ENCODE measurements around the gene BORCS5. TPM values are rescaled to one million over a fixed set of nuclear protein-coding genes. Genes with fewer than 3 reads are reported as not detected.
A peak's percentile ranks its signal among the peaks of the same experiment; 100 is the strongest.

Gene BORCS5
- total RNA-seq, 2 donors from 2014 or later = 5.6 to 18.4 TPM

DNA sequence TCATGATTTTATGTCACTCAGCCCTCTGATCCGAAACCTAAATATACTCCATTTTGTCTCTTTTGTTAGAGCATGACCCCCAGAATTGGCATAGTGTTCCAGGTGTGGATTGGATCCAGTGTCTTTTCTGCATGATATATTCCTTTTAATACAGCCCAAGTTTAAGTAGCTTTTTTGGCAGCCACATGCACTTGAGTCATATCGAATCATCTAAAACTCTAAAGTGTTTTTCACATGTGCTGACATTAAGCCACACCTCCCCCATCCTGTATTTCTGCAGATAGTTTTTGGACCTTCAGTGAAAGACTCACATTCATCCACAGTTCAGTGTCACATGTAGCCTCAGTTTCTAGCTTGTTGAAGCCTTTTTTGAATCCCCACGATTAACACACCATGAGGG, 30.6 kb downstream of the BORCS5 start:
- intact Hi-C loops (cut with DNase I) = no loop called here
- WGBS, 2 donors = 66 to 71% methylated on average over 3 of the region's 3 CpGs
- no peak overlapping the region for H3K27ac ChIP-seq
- no peaks in the 10 kb centered on the region for H3K27me3 ChIP-seq
- DNase-seq = no peak
- TF ChIP-seq, protein P1, sequence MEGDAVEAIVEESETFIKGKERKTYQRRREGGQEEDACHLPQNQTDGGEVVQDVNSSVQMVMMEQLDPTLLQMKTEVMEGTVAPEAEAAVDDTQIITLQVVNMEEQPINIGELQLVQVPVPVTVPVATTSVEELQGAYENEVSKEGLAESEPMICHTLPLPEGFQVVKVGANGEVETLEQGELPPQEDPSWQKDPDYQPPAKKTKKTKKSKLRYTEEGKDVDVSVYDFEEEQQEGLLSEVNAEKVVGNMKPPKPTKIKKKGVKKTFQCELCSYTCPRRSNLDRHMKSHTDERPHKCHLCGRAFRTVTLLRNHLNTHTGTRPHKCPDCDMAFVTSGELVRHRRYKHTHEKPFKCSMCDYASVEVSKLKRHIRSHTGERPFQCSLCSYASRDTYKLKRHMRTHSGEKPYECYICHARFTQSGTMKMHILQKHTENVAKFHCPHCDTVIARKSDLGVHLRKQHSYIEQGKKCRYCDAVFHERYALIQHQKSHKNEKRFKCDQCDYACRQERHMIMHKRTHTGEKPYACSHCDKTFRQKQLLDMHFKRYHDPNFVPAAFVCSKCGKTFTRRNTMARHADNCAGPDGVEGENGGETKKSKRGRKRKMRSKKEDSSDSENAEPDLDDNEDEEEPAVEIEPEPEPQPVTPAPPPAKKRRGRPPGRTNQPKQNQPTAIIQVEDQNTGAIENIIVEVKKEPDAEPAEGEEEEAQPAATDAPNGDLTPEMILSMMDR (IDR thresholded peaks at IDR 0.05) = no peak
- TF ChIP-seq POLR2A (IDR thresholded peaks at IDR 0.05) = no peak
- no peaks in the 10 kb centered on the region for H3K36me3 ChIP-seq (replicated peaks in 1 of 2; ENCODE audit: insufficient read depth in 1 of 2, low read depth in 2 of 2)
- H3K9me3 ChIP-seq = no peaks in the 10 kb centered on the region
- peaks cover 8% of the 10 kb centered on the region for H3K4me1 ChIP-seq
- no peak for ATAC-seq
- no peak overlapping the region for H3K4me3 ChIP-seq

DNA sequence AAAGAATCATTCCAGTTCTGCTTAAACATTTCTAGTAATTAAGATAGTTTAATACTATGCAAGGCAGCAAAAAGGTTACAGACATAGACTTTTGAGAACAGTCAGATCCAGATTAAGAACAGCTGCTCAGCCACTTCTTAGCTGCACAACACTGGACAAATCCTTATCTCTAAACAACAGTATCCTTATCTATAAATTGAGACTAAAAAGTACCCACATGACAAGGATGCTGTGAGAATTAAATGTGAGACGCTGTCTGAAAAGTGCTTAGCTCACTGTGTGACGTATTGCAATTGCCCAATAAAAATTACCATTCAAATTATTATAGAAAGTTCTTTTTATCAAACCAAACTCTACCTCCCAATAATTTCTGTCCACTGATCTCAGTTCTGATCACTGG, 35.5 kb downstream of the BORCS5 start:
- ATAC-seq (no peak), DNase-seq (no peak)
- Histone ChIP-seq H3K27ac (no peak overlapping the region), H3K36me3 (replicated peaks in 1 of 2; ENCODE audit: insufficient read depth in 1 of 2, low read depth in 2 of 2) (no peaks in the 10 kb centered on the region), H3K4me3 (no peak overlapping the region), H3K4me1 (peaks cover 24% of the 10 kb centered on the region), H3K27me3 (no peaks in the 10 kb centered on the region), H3K9me3 (no peaks in the 10 kb centered on the region)
- WGBS, 2 donors = 62 to 76% methylated on average over 2 of the region's 2 CpGs
- TF ChIP-seq, protein P1 (IDR thresholded peaks at IDR 0.05) = no peak
- TF ChIP-seq POLR2A (IDR thresholded peaks at IDR 0.05) = no peak
- intact Hi-C loops (cut with DNase I) = no loop called here

DNA sequence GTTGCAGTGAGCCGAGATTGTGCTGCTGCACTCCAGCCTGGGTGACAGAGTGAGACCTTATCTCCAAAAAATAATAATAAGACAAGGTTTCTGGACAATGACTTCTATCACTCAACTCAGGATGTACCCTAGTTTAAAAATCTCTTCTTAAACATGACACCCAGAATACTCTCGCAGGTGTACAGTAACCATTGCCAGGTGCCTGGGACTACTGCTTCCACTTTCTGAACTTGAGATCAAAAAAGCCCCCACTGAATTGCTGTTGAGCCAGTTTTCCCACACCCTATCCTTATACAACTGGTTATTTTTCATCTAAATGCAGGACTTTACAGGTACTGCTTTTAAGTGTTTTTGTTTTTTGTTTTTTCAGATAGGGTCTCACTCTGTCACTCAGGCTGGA, 36.3 kb downstream of the BORCS5 start:
- intact Hi-C loops (cut with DNase I) = no loop called here

DNA sequence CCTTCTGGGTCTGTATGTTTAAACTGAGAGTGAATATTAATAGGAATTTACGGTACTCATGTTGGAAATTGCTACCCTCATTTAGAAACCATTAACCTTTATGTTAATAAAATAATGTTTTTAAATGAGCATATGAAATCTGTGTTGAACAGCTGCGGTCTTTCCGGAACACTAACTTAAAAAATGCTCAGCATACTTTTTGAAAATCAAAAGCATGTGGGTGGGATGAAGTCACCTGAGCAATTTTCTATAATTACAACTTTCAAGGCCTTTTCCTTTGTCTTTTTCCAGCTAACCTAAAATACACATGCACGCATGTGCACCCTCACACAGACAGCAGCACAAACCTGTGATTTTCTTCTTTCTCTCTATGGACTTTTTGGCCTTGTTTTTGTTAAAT, 39.8 kb downstream of the BORCS5 start:
- peak overlapping the region in 3 of 4 donors; percentile 76 to 86 (median 84) for H3K27ac ChIP-seq
- intact Hi-C loops (cut with DNase I) = no loop called here

More for the DNA sequence above, 36.3 kb downstream of the BORCS5 start:
- TF ChIP-seq, protein P1 (IDR thresholded peaks at IDR 0.05) = no peak
- no peak for TF ChIP-seq POLR2A (IDR thresholded peaks at IDR 0.05)
- Histone ChIP-seq H3K27me3 (no peaks in the 10 kb centered on the region), H3K36me3 (replicated peaks in 1 of 2; ENCODE audit: insufficient read depth in 1 of 2, low read depth in 2 of 2) (no peaks in the 10 kb centered on the region), H3K27ac (no peak overlapping the region), H3K9me3 (no peaks in the 10 kb centered on the region), H3K4me3 (no peak overlapping the region), H3K4me1 (peaks cover 31% of the 10 kb centered on the region)
- ATAC-seq (no peak), DNase-seq (no peak)
- 84 to 91% methylated on average over 2 of the region's 2 CpGs for WGBS, 2 donors

DNA sequence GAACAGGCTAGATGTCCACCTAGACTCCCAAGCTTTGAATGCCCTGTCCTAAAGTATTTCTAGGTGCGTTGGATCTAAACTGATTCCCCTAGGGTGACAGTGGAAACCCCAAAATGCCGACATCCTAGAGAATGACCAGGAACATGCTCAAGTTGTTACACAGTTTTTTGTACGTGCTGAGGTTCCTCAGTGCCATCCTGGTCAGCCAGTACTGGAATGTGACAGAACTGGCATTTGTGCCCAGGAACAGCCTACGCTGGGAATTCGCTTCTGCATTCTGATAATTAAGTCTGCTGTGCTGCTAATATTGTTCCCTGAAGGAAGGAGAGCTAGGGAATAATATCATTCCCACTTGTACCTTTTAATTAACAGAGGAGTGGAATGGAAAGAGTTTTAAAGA, 40.3 kb downstream of the BORCS5 start:
- ATAC-seq (no peak), DNase-seq (no peak)
- Histone ChIP-seq H3K27me3 (no peaks in the 10 kb centered on the region), H3K4me3 (no peak overlapping the region), H3K9me3 (no peaks in the 10 kb centered on the region), H3K27ac (peak overlapping the region; percentile 73 to 86 (median 80)), H3K4me1 (peaks cover 65% of the 10 kb centered on the region), H3K36me3 (replicated peaks in 1 of 2; ENCODE audit: insufficient read depth in 1 of 2, low read depth in 2 of 2) (no peaks in the 10 kb centered on the region)
- WGBS, 2 donors = 66 to 74% methylated on average over 5 of the region's 5 CpGs
- intact Hi-C loops (cut with DNase I) = no loop called here
- no peak for TF ChIP-seq POLR2A (IDR thresholded peaks at IDR 0.05)
- TF ChIP-seq, protein P1 (IDR thresholded peaks at IDR 0.05) = no peak

More for the DNA sequence above, 39.8 kb downstream of the BORCS5 start:
- WGBS, 2 donors = 56 to 66% methylated on average over 4 of the region's 4 CpGs
- H3K27me3 ChIP-seq = no peaks in the 10 kb centered on the region
- H3K36me3 ChIP-seq (replicated peaks in 1 of 2; ENCODE audit: insufficient read depth in 1 of 2, low read depth in 2 of 2) = no peaks in the 10 kb centered on the region
- ATAC-seq (no peak), DNase-seq (no peak)
- TF ChIP-seq, protein P1 (IDR thresholded peaks at IDR 0.05) = no peak
- no peak for TF ChIP-seq POLR2A (IDR thresholded peaks at IDR 0.05)
- peaks cover 62% of the 10 kb centered on the region for H3K4me1 ChIP-seq
- H3K4me3 ChIP-seq = no peak overlapping the region
- no peaks in the 10 kb centered on the region for H3K9me3 ChIP-seq

Measured in body of pancreas (tissue), 4 donors.